HG03175 (cell line): Measurements from ENCODE around the gene FXYD4.
A peak's percentile ranks its signal among the peaks of the same experiment; 100 is the strongest.
"Not testable (repeated sequence)": the region's sequence is repeated elsewhere in the genome, so short reads cannot be mapped to it uniquely, and the experiment has no call there.

ENCODE experiments used
- ATAC-seq: cut with Tn5 transposase; IDR thresholded peaks from one replicate; pipeline ENCODE4 v1.9.1; 2021; ENCODE audit warnings: mild to moderate bottlenecking, moderate library complexity; ENCODE audit not compliant: unreplicated experiment

Gene FXYD4

DNA sequence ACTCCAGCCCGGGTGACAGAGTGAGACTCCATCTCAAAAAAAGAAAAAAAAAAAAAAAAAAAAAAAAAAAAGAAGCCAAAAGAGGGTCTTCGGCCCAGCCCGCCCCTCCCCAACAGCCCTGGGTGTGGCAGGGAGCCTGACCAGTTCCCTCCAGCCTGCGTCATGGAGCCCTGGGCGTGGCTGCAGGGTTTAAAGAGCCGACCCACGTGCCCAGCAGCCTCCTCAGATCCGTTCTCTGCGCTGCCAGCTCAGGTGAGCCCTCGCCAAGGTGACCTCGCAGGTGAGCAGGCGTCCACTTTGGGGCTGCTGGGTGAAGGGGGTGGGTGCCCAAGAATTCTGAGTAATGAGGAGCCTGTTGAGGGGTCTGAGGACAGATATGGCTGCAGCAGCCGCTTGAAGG, at the start of gene FXYD4:
TSS of gene FXYD4 (plus strand) at position 219 of the 400 bp plus-strand sequence. CDS start 2,111 bp downstream, outside the sequence.
- no peak for ATAC-seq

DNA sequence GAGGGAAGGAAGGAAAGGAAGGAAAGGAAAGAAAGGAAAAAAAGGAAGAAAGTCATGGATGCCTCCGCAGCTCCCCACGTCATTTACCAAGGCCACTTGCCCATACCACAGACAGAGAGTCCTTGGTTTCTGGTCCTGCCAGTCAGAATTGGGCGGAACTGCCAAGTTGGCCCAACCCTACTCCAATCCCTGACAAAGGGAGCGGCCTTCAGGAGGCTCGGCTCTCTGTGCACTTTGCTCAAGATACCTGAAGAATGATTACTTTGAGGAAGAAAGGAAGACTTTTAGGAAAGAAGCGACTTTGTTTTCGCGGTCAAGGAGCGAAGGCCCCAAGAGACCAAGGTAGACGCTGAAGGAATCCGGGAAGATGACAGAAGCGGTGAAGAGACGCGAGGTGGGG, 49.1 kb upstream of the FXYD4 start:
- ATAC-seq: no peak

GRCh38 chr10:43322769-43323168, 48.7 kb upstream of the FXYD4 start:
- peak; percentile 64 for ATAC-seq

DNA sequence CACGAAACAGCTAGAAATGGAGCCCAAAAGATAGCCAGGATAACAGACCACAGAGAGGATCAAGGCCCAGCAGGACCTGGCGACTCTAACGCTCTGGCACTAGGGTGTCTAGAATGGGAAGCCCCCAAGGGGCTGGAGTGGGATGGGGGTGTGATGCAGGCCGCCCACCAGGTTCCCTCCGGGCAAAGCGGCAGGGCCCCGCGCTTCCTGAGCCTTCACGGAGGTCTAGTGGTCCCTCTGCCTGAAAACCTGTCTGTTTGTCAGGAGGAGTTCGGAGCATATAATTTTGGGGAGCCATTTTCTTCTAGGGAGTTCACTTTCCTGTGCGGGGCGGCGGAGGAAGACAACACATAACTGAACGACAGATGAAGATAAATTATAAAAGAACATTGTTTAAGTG, 48.2 kb upstream of the FXYD4 start:
- no peak for ATAC-seq

- no peak for ATAC-seq
These were observed 46.6 kb upstream of the FXYD4 start for GRCh38 chr10:43324876-43325275.

DNA sequence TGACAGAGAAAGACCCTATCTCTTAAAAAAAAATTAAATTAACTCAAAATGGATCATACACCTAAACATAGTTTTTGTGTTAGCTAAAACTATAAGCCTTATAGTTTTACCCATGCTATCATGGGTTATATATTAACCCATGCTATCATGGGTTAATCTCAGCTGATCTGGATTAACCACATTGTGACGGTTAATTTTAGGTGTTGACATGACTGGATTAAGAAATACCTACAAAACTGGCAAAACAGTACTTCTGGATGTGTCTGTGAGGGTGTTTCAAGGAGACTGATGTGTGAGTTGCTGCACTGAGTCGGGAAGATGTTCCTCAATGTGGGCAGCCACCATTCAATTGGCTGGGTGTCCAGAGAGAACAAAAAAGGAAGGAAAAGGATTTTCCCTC, 44.3 kb upstream of the FXYD4 start:
- ATAC-seq: no peak

DNA sequence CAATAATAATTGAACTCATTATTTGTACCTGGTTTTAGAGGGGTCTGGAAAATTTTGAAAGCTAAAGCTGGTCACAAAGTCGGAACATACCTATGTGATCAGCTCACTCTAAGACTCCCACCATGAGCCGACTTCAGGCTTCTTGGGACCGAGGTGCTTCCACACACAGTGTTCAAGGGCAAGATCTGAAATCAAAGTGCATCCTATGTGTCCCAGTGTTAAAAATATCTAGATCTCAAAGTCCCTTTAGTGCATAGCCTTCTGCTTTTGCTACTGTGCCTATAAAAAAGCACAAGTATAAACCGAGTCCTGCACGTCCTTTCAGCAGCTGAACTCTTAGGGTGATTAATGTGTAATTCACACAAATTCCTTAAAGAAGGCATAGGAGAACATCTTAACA, 43.5 kb upstream of the FXYD4 start:
- no peak for ATAC-seq

DNA sequence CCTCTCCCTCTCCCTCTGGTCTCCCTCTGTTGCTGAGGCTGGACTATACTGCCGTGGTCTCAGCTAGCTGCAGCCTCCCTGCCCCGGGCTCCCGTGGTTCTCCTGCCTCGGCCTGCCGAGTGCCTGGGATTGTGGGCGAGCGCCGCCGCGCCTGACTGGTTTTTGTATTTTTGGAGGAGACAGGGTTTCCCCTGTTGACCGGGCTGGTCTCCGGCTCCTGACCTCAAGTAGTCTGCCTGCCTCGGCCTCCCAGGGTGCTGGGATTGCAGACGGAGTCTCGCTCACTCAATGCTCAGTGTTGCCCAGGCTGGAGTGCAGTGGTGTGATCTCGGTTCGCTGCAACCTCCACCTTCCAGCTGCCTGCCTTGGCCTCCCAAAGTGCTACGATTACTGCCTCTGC, 42.6 kb upstream of the FXYD4 start:
- not testable (repeated sequence) for ATAC-seq

- ATAC-seq: not testable (repeated sequence)
These were observed 42.1 kb upstream of the FXYD4 start for GRCh38 chr10:43329246-43329885.

GRCh38 chr10:43330049-43330823, 41.2 kb upstream of the FXYD4 start:
- ATAC-seq: not testable (repeated sequence)

DNA sequence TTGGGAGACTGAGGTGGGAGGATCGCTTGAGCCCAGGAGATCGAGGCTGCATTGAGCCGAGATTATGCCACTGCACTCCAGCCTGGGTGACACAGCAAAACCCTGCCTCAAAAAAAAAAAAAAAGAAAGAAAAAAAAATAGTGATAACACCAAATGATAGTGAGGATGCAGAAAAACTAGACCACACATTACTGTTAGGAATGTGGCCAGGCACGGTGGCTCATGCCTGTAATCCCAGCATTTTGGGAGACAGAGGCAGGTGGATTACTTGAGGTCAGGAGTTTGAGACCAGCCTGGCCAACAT, 40.7 kb upstream of the FXYD4 start:
- not testable (repeated sequence) for ATAC-seq

DNA sequence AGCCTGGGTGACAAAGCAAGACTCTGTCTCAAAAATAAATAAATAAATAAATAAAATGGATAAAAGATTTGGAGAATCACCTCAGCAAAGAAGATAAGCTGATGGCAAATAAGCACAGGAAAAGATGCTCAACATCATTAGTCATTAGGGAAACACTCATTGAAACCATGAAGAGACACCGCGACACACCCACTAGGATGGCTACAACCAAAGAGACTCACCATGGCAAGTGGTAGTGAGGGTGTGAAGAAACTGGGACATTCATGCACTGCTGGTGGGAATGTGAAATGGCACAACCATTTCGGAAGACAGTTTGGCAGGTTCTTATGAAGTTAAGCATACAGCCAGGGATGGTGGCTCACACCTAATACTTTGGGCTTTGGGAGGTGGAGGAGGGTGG, 37.8 kb upstream of the FXYD4 start:
- ATAC-seq: no peak

GRCh38 chr10:43336061-43336460, 35.4 kb upstream of the FXYD4 start:
- ATAC-seq: no peak

GRCh38 chr10:43336641-43337318, 34.7 kb upstream of the FXYD4 start:
- no peak for ATAC-seq

- ATAC-seq: not testable (repeated sequence)
These were observed 33.9 kb upstream of the FXYD4 start for GRCh38 chr10:43337536-43337935.

GRCh38 chr10:43338117-43338516, 33.3 kb upstream of the FXYD4 start:
- ATAC-seq: no peak

DNA sequence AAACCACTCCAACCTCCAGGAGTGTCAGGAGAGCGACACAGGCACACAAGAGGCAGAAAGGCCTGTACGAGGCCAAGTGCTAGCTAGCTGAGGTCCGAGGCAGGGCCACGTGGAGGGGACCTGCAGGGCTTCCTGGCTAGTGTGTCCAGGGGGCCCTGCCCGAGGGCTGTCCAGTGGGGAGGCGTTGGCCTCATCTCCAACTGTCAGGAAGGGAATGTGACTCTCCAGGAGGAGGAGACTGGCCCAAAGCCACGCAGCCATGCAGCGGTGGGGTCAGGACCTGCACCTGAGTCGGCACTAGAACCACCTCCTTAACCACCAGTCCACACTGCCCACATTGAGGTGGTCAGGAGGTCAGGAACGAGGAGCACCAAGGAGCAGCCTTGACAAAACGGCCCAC, 32.3 kb upstream of the FXYD4 start:
- no peak for ATAC-seq

DNA sequence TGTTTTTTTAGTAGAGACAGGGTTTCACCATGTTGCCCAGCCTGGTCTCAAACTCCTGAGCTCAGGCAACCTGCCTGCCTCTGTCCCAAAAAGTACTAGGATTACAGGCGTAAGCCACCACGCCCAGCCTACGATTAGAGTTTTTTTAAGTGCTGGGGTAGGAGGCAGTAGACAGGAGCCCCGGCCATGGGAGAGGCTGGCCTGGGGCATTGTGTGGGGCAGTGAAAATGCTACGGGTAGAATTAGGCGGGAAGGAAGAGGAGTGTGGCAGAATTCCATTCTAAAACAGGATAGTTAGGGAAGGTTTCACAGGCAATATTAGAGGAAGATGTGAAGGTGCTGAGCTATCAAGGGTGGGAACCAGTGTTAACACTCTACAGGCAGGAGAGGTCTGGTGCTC, 31.3 kb upstream of the FXYD4 start:
- ATAC-seq: no peak

GRCh38 chr10:43340619-43341018, 30.8 kb upstream of the FXYD4 start:
- no peak for ATAC-seq

GRCh38 chr10:43341450-43341849, 30.0 kb upstream of the FXYD4 start:
- no peak for ATAC-seq

DNA sequence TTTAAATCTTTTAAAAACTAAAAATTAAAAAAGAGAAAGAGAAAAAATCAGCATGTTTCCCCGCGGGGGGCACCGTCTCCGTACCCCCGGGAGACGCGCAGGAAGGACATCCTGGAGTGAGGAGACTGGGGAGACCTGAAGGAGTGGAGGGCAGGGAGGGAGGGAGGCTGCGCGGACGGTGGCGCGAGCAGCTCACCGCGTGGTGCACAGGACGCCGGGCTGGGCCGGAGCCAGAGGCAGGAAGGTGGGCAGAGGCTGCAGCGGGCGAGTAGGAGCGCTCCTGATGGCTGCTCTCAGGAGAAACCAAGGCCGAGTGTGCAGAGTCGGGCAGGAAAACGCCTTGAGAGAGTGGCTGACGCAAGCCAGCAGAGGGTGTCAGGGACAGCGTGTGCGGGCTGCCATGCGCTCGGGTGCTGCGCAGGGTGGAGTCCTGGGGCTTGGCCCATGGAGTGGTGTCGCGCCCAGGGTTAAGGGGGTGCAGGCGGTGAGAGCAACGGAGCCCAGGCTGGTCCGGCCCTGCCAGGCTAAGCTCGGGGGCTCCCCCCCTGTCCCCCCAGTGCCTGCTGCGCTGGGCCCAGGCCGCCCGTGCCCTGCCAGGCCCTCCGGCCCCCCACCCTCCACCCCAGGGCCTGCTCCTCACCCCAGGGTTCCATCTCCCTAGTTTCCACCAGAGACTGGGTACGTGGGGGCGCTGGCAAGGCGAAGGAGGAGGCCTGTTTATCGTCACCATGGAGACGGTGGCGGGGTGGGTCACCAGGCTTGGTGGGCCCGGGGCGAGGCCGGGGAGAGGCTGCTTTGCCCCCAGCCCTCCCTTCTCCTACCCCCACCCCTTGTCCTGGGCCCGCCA, 28.9 kb upstream of the FXYD4 start:
- no peak for ATAC-seq
